Suprapubic skin (tissue), 4 donors: ENCODE measurements around the gene SERPINB10. TPM values are rescaled to one million over a fixed set of nuclear protein-coding genes. Genes with fewer than 3 reads are reported as not detected.
"Not testable (repeated sequence)": the region's sequence is repeated elsewhere in the genome, so short reads cannot be mapped to it uniquely, and the experiment has no call there.

Source experiments
- DNase-seq, 2 donors: peaks; one replicate each; pipeline ENCODE4 v3.0.0-alpha.2; 2019; ENCODE audit warnings: low spot score in 2 of 2
- H3K27ac ChIP-seq: fragments of 200-600 bp; sonication (generic); one replicate; pipeline ENCODE4 v1.5.1; 2019
- H3K27me3 ChIP-seq: fragments of 200-600 bp; sonication (generic); one replicate; pipeline ENCODE4 v1.5.1; 2019
- H3K36me3 ChIP-seq: fragments of 200-600 bp; sonication (generic); one replicate; pipeline ENCODE4 v1.5.1; 2019
- H3K4me1 ChIP-seq: fragments of 200-600 bp; sonication (generic); one replicate; pipeline ENCODE4 v1.5.1; 2019
- H3K4me3 ChIP-seq: fragments of 200-600 bp; sonication (generic); one replicate; pipeline ENCODE4 v1.5.1; 2019; ENCODE audit warnings: mild to moderate bottlenecking
- H3K9me3 ChIP-seq: fragments of 200-600 bp; sonication (generic); one replicate; pipeline ENCODE4 v1.5.1; 2019
- CTCF ChIP-seq, 2 donors: fragments of 200-600 bp in 1 of 2; fragments of 450-650 bp in 1 of 2; sonication (generic) in 1 of 2; IDR thresholded peaks; one replicate each; pipeline ENCODE4 v1.5.1; 2016 to 2019; ENCODE audit warnings: antibody characterized with exemption in 2 of 2, mild to moderate bottlenecking in 1 of 2, moderate library complexity in 1 of 2
- EP300 ChIP-seq: sonication (generic); formaldehyde crosslinking; IDR thresholded peaks from one replicate; pipeline ENCODE4 v1.6.1; 2017; ENCODE audit warnings: antibody characterized with exemption
- POLR2A ChIP-seq, 2 donors: fragments of 450-650 bp; IDR thresholded peaks; one replicate each; pipeline ENCODE4 v1.6.1; 2017; ENCODE audit warnings: antibody characterized with exemption in 2 of 2, mild to moderate bottlenecking in 2 of 2, moderate library complexity in 2 of 2
- POLR2AphosphoS5 ChIP-seq, 3 donors: sonication (generic); formaldehyde crosslinking; IDR thresholded peaks; one replicate each; pipeline ENCODE4 v1.6.1; 2017; ENCODE audit warnings: antibody characterized with exemption in 3 of 3
- WGBS: methylation state at CpG from one replicate; pipeline ENCODE4 v1.1.5; 2018; 5-methylcytosine and 5-hydroxymethylcytosine counted together
- total RNA-seq, 4 donors: library from RNA; depleted of rRNA; stranded (reverse); fragments of >200 nt; gene quantifications; one replicate each; pipeline ENCODE4 v1.1.0, GENCODE V29; 2016

SERPINB10 gene
- total RNA-seq, 4 donors from 2014 or later, result 0.21 to 1.9 (median 1.0) TPM; not detected in 1

GRCh38 chr18:63936156-63936931 lies 28.6 kb downstream of the SERPINB10 start:
- H3K4me1 ChIP-seq, result peaks cover 14% of the 10 kb centered on the region
- under 1% methylated on average over 27 of the region's 54 CpGs for WGBS
- no peak overlapping the region for H3K27ac ChIP-seq
- H3K4me3 ChIP-seq, result peak overlapping the region; percentile 64
- peaks cover 8% of the 10 kb centered on the region for H3K27me3 ChIP-seq
- no peaks in the 10 kb centered on the region for H3K9me3 ChIP-seq
- TF ChIP-seq CTCF (IDR thresholded peaks at IDR 0.05), result peak; percentile 43 to 73
- TF ChIP-seq POLR2A (IDR thresholded peaks at IDR 0.05), result no peak
- no peak for TF ChIP-seq POLR2AphosphoS5 (IDR thresholded peaks at IDR 0.05)
- no peak for TF ChIP-seq EP300
- no peaks in the 10 kb centered on the region for H3K36me3 ChIP-seq
- peak; percentile 89 to 90 for DNase-seq

- H3K4me1 ChIP-seq, result peaks cover 14% of the 10 kb centered on the region
- H3K36me3 ChIP-seq, result no peaks in the 10 kb centered on the region
- H3K4me3 ChIP-seq, result peak overlapping the region; percentile 64
- no peak for DNase-seq
- no peaks in the 10 kb centered on the region for H3K9me3 ChIP-seq
- TF ChIP-seq POLR2AphosphoS5 (IDR thresholded peaks at IDR 0.05) (no peak), EP300 (no peak), CTCF (IDR thresholded peaks at IDR 0.05) (no peak), POLR2A (IDR thresholded peaks at IDR 0.05) (no peak)
- 49% methylated on average over 15 of the region's 19 CpGs for WGBS
- H3K27ac ChIP-seq, result no peak overlapping the region
- peaks cover 8% of the 10 kb centered on the region for H3K27me3 ChIP-seq
These were observed 29.2 kb downstream of the SERPINB10 start for GRCh38 chr18:63936932-63937393.

GRCh38 chr18:63940008-63940407 lies 32.2 kb downstream of the SERPINB10 start:
- WGBS, result 98% methylated on average over 8 of the region's 8 CpGs

GRCh38 chr18:63940543-63941050 lies 32.8 kb downstream of the SERPINB10 start:
- peaks cover 14% of the 10 kb centered on the region for H3K4me1 ChIP-seq
- WGBS, result 82% methylated on average over 15 of the region's 17 CpGs
- not testable (repeated sequence) for H3K4me3 ChIP-seq, H3K27me3 ChIP-seq, H3K27ac ChIP-seq, H3K36me3 ChIP-seq, DNase-seq, H3K9me3 ChIP-seq

More at GRCh38 chr18:63940008-63940407, 32.2 kb downstream of the SERPINB10 start:
- H3K4me3 ChIP-seq, result no peak overlapping the region
- H3K27me3 ChIP-seq, result peaks cover 8% of the 10 kb centered on the region
- H3K4me1 ChIP-seq, result peaks cover 14% of the 10 kb centered on the region
- TF ChIP-seq CTCF (IDR thresholded peaks at IDR 0.05), result no peak
- no peak for TF ChIP-seq EP300
- no peak for TF ChIP-seq POLR2AphosphoS5 (IDR thresholded peaks at IDR 0.05)
- TF ChIP-seq POLR2A (IDR thresholded peaks at IDR 0.05), result no peak
- H3K27ac ChIP-seq, result no peak overlapping the region
- H3K36me3 ChIP-seq, result no peaks in the 10 kb centered on the region
- no peaks in the 10 kb centered on the region for H3K9me3 ChIP-seq
- no peak for DNase-seq

GRCh38 chr18:63947051-63947790 lies 39.5 kb downstream of the SERPINB10 start:
- DNase-seq, result no peak
- Histone ChIP-seq H3K9me3 (no peaks in the 10 kb centered on the region), H3K4me3 (no peak overlapping the region), H3K36me3 (no peaks in the 10 kb centered on the region), H3K27me3 (no peaks in the 10 kb centered on the region), H3K4me1 (peaks cover 10% of the 10 kb centered on the region), H3K27ac (no peak overlapping the region)
- 88% methylated on average over 3 of the region's 3 CpGs for WGBS
- no peak for TF ChIP-seq CTCF (IDR thresholded peaks at IDR 0.05)
- TF ChIP-seq POLR2AphosphoS5 (IDR thresholded peaks at IDR 0.05), result no peak
- TF ChIP-seq POLR2A (IDR thresholded peaks at IDR 0.05), result no peak
- no peak for TF ChIP-seq EP300
